Lower leg skin (tissue), 4 donors: Measurements from ENCODE around the gene TMEM184A. TPM values are rescaled to one million over a fixed set of nuclear protein-coding genes. Genes with fewer than 3 reads are reported as not detected.

Source experiments
- DNase-seq, 2 donors: peaks; one replicate each; pipeline ENCODE4 v3.0.0-alpha.2; 2019; ENCODE audit warnings: low spot score in 2 of 2
- H3K4me3 ChIP-seq: fragments of 200-600 bp; sonication (generic); 2 replicates; pipeline ENCODE4 v1.5.1; 2017; ENCODE audit warnings: mild to moderate bottlenecking, low read depth; ENCODE audit not compliant: poor library complexity, severe bottlenecking
- POLR2A ChIP-seq, 2 donors: fragments of 450-650 bp; IDR thresholded peaks; one replicate each; pipeline ENCODE4 v1.6.1; 2016 to 2017; ENCODE audit warnings: antibody characterized with exemption in 2 of 2, mild to moderate bottlenecking in 1 of 2, moderate library complexity in 1 of 2
- WGBS, 2 donors: methylation state at CpG; one replicate each; pipeline ENCODE4 v1.1.5; 2018; 5-methylcytosine and 5-hydroxymethylcytosine counted together
- intact Hi-C: fragments of 100-400 bp; cut with DNase I; formaldehyde crosslinking; loops from one replicate; pipeline ENCODE4 v1.15.0; 2023; ENCODE audit warnings: low total_unique reads
- total RNA-seq, 4 donors: library from RNA; depleted of rRNA; stranded (reverse); fragments of >200 nt; gene quantifications; one replicate each; pipeline ENCODE4 v1.1.0, GENCODE V29; 2016
- TF ChIP-seq, protein P1 (sequence below), 3 donors: fragments of 450-650 bp; IDR thresholded peaks; one replicate each; pipeline ENCODE4 v1.5.1; 2016; ENCODE audit warnings: antibody characterized with exemption in 3 of 3, mild to moderate bottlenecking in 3 of 3, moderate library complexity in 2 of 3

TMEM184A gene
- total RNA-seq, 4 donors from 2014 or later = 70.5 to 177 (median 119) TPM

GRCh38 chr7:1550005-1550845 lies 5.8 kb downstream of the TMEM184A start:
- WGBS, 2 donors = 82 to 86% methylated on average over 42 of the region's 42 CpGs
- H3K4me3 ChIP-seq = no peak overlapping the region
- TF ChIP-seq, protein P1, sequence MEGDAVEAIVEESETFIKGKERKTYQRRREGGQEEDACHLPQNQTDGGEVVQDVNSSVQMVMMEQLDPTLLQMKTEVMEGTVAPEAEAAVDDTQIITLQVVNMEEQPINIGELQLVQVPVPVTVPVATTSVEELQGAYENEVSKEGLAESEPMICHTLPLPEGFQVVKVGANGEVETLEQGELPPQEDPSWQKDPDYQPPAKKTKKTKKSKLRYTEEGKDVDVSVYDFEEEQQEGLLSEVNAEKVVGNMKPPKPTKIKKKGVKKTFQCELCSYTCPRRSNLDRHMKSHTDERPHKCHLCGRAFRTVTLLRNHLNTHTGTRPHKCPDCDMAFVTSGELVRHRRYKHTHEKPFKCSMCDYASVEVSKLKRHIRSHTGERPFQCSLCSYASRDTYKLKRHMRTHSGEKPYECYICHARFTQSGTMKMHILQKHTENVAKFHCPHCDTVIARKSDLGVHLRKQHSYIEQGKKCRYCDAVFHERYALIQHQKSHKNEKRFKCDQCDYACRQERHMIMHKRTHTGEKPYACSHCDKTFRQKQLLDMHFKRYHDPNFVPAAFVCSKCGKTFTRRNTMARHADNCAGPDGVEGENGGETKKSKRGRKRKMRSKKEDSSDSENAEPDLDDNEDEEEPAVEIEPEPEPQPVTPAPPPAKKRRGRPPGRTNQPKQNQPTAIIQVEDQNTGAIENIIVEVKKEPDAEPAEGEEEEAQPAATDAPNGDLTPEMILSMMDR (IDR thresholded peaks at IDR 0.05) = no peak
- no peak for TF ChIP-seq POLR2A (IDR thresholded peaks at IDR 0.05)
- intact Hi-C loops = no loop called here
- DNase-seq = no peak

GRCh38 chr7:1549357-1550004 lies 6.5 kb downstream of the TMEM184A start:
- intact Hi-C loops = no loop called here
- no peak for DNase-seq
- WGBS, 2 donors = 74 to 84% methylated on average over 17 to 23 of the region's 27 CpGs
- no peak overlapping the region for H3K4me3 ChIP-seq
- no peak for TF ChIP-seq POLR2A (IDR thresholded peaks at IDR 0.05)
- TF ChIP-seq, protein P1 (IDR thresholded peaks at IDR 0.05) = no peak

DNA sequence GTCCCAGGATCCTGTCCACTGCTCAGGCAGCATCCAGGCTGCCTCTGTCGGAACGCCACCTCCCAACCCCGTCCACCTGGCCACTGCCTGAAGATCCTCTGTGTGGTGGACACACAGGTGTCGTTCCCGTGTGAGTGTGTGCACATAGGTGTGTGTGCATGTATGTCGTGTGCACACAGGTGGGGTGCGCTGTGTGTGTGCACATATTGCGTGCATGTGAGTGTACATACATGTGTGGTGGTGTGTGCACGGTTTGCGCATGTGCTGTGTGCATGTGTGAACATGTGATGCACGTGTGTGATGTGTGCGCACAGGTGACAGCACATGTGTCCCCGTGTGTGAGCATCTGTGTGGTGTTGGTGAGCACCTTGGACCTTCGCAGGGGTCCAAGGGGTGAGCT lies 7.1 kb downstream of the TMEM184A start:
- intact Hi-C loops = no loop called here
- DNase-seq = no peak
- 82 to 87% methylated on average over 13 to 14 of the region's 14 CpGs for WGBS, 2 donors
- no peak overlapping the region for H3K4me3 ChIP-seq
- TF ChIP-seq POLR2A (IDR thresholded peaks at IDR 0.05) = no peak
- TF ChIP-seq, protein P1 (IDR thresholded peaks at IDR 0.05) = no peak

DNA sequence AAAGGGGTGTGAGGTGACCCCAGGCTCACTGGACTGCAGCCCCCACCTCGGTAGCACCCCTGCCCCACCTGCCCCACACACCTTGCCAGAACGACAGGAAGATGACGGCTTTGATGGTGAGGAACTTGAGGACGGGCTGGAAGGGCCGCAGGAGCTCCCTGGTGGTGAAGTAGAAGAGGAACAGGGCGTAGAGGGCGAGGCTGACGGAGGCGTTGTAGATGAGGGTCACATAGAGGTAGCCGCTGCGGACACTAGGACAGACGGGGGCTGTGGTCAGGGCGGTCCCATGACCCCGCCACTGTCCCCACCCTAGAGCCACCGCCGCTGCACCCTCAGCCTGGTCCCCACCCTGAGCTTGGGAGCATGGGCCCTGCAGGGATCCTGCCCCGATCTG lies 7.6 kb downstream of the TMEM184A start:
- intact Hi-C loops = no loop called here
- 70 to 71% methylated on average over 17 of the region's 17 CpGs for WGBS, 2 donors
- no peak overlapping the region for H3K4me3 ChIP-seq
- no peak for DNase-seq
- TF ChIP-seq, protein P1 (IDR thresholded peaks at IDR 0.05) = no peak
- TF ChIP-seq POLR2A (IDR thresholded peaks at IDR 0.05) = no peak

DNA sequence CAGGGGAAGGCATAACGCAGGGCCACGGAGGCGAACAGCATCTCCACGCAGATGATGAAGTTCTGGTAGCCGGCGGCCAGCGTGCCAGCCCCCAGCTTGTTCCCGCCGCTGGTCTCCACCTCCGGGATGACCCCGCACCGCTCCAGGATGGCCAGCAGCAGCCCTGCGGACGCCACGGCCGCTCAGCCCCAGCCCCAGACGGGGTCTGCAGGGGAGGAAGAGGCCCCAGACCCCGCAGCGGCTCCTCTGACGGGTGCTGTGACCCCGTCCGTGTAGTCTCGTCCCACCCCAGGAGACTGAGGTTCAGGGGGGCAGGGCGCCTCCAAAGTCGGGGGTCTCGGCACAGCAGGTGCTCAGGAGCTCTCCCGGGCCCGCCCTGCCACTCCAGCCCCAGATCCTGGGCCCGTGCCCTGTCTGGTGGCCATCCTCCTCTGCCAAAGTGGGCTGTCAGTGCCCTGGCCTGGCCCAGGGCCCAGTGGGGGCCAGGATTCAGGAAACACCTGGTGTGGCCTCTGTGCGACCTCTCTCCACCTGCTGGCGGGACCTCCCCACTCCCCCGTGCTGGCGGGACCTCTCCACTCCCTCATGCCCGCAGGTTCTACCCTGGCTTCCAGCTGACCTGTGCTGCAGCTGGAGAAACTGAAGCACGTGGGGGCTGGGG lies 8.1 kb downstream of the TMEM184A start:
- DNase-seq = no peak
- TF ChIP-seq, protein P1 (IDR thresholded peaks at IDR 0.05) = no peak
- no peak for TF ChIP-seq POLR2A (IDR thresholded peaks at IDR 0.05)
- 44 to 74% methylated on average over 1 to 13 of the region's 35 CpGs for WGBS, 2 donors
- no peak overlapping the region for H3K4me3 ChIP-seq
- intact Hi-C loops = no loop called here
